SHP77 (cell line): ENCODE results near the gene ZNF106.

Experiments
- DNase-seq, 2 experiments: peaks; one replicate each; lab custom pipeline; 2025; lab: John Stamatoyannopoulos, UW

ZNF106 gene

GRCh38 chr15:42490671-42491538 is at the start of gene ZNF106:
Gene ZNF106, minus strand, starts transcription at chr15:42491141. Its CDS starts 18,852 bp downstream, at chr15:42472289.
- DNase-seq = peak; percentile 81 to 84

GRCh38 chr15:42533246-42533645 is 42.3 kb upstream of the ZNF106 start:
- DNase-seq = no peak

- no peak for DNase-seq
Measured at GRCh38 chr15:42528970-42529369, 38.0 kb upstream of the ZNF106 start.

- DNase-seq = no peak
Measured at GRCh38 chr15:42523331-42523730, 32.4 kb upstream of the ZNF106 start.

GRCh38 chr15:42511007-42511391 is 20.1 kb upstream of the ZNF106 start:
- no peak for DNase-seq

- DNase-seq = no peak
Measured at GRCh38 chr15:42510258-42511006, 19.5 kb upstream of the ZNF106 start.

- no peak for DNase-seq
Measured at GRCh38 chr15:42508263-42508690, 17.3 kb upstream of the ZNF106 start.

- no peak for DNase-seq
Measured at GRCh38 chr15:42507514-42507913, 16.6 kb upstream of the ZNF106 start.

GRCh38 chr15:42504631-42505030 is 13.7 kb upstream of the ZNF106 start:
- DNase-seq = no peak

GRCh38 chr15:42503825-42504224 is 12.9 kb upstream of the ZNF106 start:
- no peak for DNase-seq

GRCh38 chr15:42502477-42502876 is 11.5 kb upstream of the ZNF106 start:
- no peak for DNase-seq

- no peak for DNase-seq
Measured at GRCh38 chr15:42499858-42500609, 9.1 kb upstream of the ZNF106 start.

- DNase-seq = no peak
Measured at GRCh38 chr15:42498212-42499068, 7.5 kb upstream of the ZNF106 start.

- DNase-seq = peak; percentile 84 to 91
Measured at GRCh38 chr15:42495361-42496212, 4.6 kb upstream of the ZNF106 start, which contains the start of gene SNAP23. Gene SNAP23, plus strand, starts transcription at chr15:42495634. Its CDS starts 16,213 bp downstream, at chr15:42511847.

GRCh38 chr15:42494998-42495360 is 4.0 kb upstream of the ZNF106 start:
- peak in 1 of 2 experiments; percentile 42 for DNase-seq

- DNase-seq = no peak
Measured at GRCh38 chr15:42493679-42494078, 2.7 kb upstream of the ZNF106 start.

GRCh38 chr15:42491539-42492225 is 741 bp upstream of the ZNF106 start:
- no peak for DNase-seq

- DNase-seq = no peak
Measured at GRCh38 chr15:42490291-42490670, 660 bp downstream of the ZNF106 start.

- DNase-seq = no peak
Measured at GRCh38 chr15:42483677-42484076, 7.3 kb downstream of the ZNF106 start.

GRCh38 chr15:42482701-42483100 is 8.2 kb downstream of the ZNF106 start:
- no peak for DNase-seq
